Vein endothelial cell (primary cell): ENCODE results near the gene FRMD8. TPM values are rescaled to one million over a fixed set of nuclear protein-coding genes. Genes with fewer than 3 reads are reported as not detected.

Source experiments
- small RNA-seq: library from RNA; depleted of rRNA; stranded (forward); fragments of <200 nt; gene quantifications from one replicate; pipeline ENCODE3, GENCODE V24; 2012
- total RNA-seq: library from RNA; depleted of rRNA; stranded (reverse); fragments of >200 nt; gene quantifications from 2 replicates; pipeline ENCODE4 v1.2.3, GENCODE V29; 2012

The FRMD8 gene
- 102 and 132 TPM in 2 replicates for total RNA-seq

GRCh38 chr11:65386307-65387140, at the start of gene FRMD8:
Gene FRMD8 (plus strand): TSS chr11:65386637. CDS start chr11:65387037, 400 bp downstream.

GRCh38 chr11:65354265-65355012, 32.0 kb upstream of the FRMD8 start, which contains the start of gene TIGD3:
Gene TIGD3 (plus strand): TSS chr11:65354751. CDS start chr11:65355809, 1,058 bp downstream.

GRCh38 chr11:65382033-65382803, 4.2 kb upstream of the FRMD8 start, which contains the start of gene SLC25A45:
Gene SLC25A45 (minus strand): TSS chr11:65382646. CDS start chr11:65381951, 695 bp downstream.

GRCh38 chr11:65422633-65423515, 36.4 kb downstream of the FRMD8 start, which contains the start of gene NEAT1:
Gene NEAT1 (plus strand): TSS chr11:65422798.

Small RNA genes lying within 50 kb of the gene (small RNA-seq; reads per million reads assigned to genes)
- gene RF01684 = not detected

Other genes starting within 250 kb of the FRMD8 start
- gene SPDYC, start 216.4 kb upstream of the FRMD8 start, total RNA-seq = not detected in 2 replicates
- 173 and 196 TPM in 2 replicates for gene CAPN1, start 204.7 kb upstream of the FRMD8 start, total RNA-seq
- gene POLA2, start 124.7 kb upstream of the FRMD8 start, total RNA-seq = 11.3 and 13.4 TPM in 2 replicates
- gene CDC42EP2, start 71.8 kb upstream of the FRMD8 start, total RNA-seq = 30.0 and 31.0 TPM in 2 replicates
- gene DPF2, start 52.8 kb upstream of the FRMD8 start, total RNA-seq = 56.8 and 57.1 TPM in 2 replicates
- gene TIGD3, start 31.9 kb upstream of the FRMD8 start, total RNA-seq = 0.29 and 0.33 TPM in 2 replicates
- gene SLC25A45, start 4.0 kb upstream of the FRMD8 start, total RNA-seq = 2.7 and 2.9 TPM in 2 replicates
- gene NEAT1, start 36.2 kb downstream of the FRMD8 start, total RNA-seq = 258 and 292 TPM in 2 replicates
- gene MALAT1, start 112.4 kb downstream of the FRMD8 start, total RNA-seq = 6,246 and 6,812 TPM in 2 replicates
- gene SCYL1, start 138.4 kb downstream of the FRMD8 start, total RNA-seq = 76.4 and 96.7 TPM in 2 replicates
- 26.8 and 52.9 TPM in 2 replicates for gene LTBP3, start 171.7 kb downstream of the FRMD8 start, total RNA-seq
- 52.6 and 56.4 TPM in 2 replicates for gene ZNRD2, start 183.8 kb downstream of the FRMD8 start, total RNA-seq
- 29.3 and 59.4 TPM in 2 replicates for gene FAM89B, start 185.9 kb downstream of the FRMD8 start, total RNA-seq
- 13.4 and 14.4 TPM in 2 replicates for gene EHBP1L1, start 189.4 kb downstream of the FRMD8 start, total RNA-seq
- under 0.01 and 0.29 TPM in 2 replicates for gene KCNK7, start 209.2 kb downstream of the FRMD8 start, total RNA-seq
- gene MAP3K11, start 227.6 kb downstream of the FRMD8 start, total RNA-seq = 117 and 122 TPM in 2 replicates
- gene PCNX3, start 229.1 kb downstream of the FRMD8 start, total RNA-seq = 41.9 and 48.7 TPM in 2 replicates